CD4-positive, alpha-beta memory T cell (primary cell): Measurements from ENCODE around the gene FMO1. TPM values are rescaled to one million over a fixed set of nuclear protein-coding genes. Genes with fewer than 3 reads are reported as not detected.
A peak's percentile ranks its signal among the peaks of the same experiment; 100 is the strongest.

Experiments used
- CTCF ChIA-PET: fragments of 350-600 bp; sonication (Branson Sonifier 250); formaldehyde crosslinking; loops from one replicate; lab custom pipeline; 2021; ENCODE audit warnings: inconsistent platforms; ENCODE audit not compliant: partially characterized antibody; lab: Charles Lee
- POLR2A ChIA-PET: fragments of 350-600 bp; sonication (Branson Sonifier 250); formaldehyde crosslinking; loops from one replicate; lab custom pipeline; 2021; ENCODE audit not compliant: partially characterized antibody; lab: Charles Lee
- DNase-seq, 5 donors: peaks; one replicate each; pipeline versions ENCODE4 v3.0.0 to v3.0.0-alpha.2; 2020 to 2022; ENCODE audit warnings: mixed read lengths in 1 of 5
- H3K27ac ChIP-seq: one replicate; pipeline ENCODE4 v1.7.0; 2013; ENCODE audit warnings: low read depth, low read length
- H3K27me3 ChIP-seq: 2 replicates; pipeline ENCODE4 v1.7.0; 2013; ENCODE audit warnings: mild to moderate bottlenecking, low read length, moderate library complexity; ENCODE audit not compliant: insufficient read depth
- H3K36me3 ChIP-seq: 2 replicates; pipeline ENCODE4 v1.7.0; 2013; ENCODE audit warnings: mild to moderate bottlenecking, low read length, moderate library complexity; ENCODE audit not compliant: insufficient read depth
- H3K4me1 ChIP-seq: 2 replicates; pipeline ENCODE4 v1.7.0; 2013; ENCODE audit warnings: mild to moderate bottlenecking, low read length, moderate library complexity; ENCODE audit not compliant: insufficient read depth
- H3K4me3 ChIP-seq, 2 donors: one replicate each; pipeline ENCODE4 v1.7.0; 2013; ENCODE audit warnings: low read length in 2 of 2, mild to moderate bottlenecking in 1 of 2
- H3K9me3 ChIP-seq, 2 donors: one replicate each; pipeline ENCODE4 v1.7.0; 2013; ENCODE audit warnings: low read length in 2 of 2, control low read depth in 1 of 2; ENCODE audit not compliant: control insufficient read depth in 1 of 2
- H3K27ac Mint-ChIP-seq, 7 donors: one replicate each; pipeline ENCODE4 v1.8.0; 2020 to 2021; ENCODE audit warnings: mixed read lengths in 7 of 7, mild to moderate bottlenecking in 6 of 7, inconsistent platforms in 3 of 7, moderate library complexity in 3 of 7
- H3K27me3 Mint-ChIP-seq, 2 donors: one replicate each; pipeline ENCODE4 v1.8.0; 2020 to 2021; ENCODE audit warnings: mixed read lengths in 2 of 2
- H3K36me3 Mint-ChIP-seq, 2 donors: one replicate each; pipeline ENCODE4 v1.8.0; 2020 to 2021; ENCODE audit warnings: mixed read lengths in 2 of 2, inconsistent platforms in 1 of 2, mild to moderate bottlenecking in 1 of 2
- H3K4me1 Mint-ChIP-seq, 4 donors: one replicate each; pipeline ENCODE4 v1.8.0; 2020 to 2021; ENCODE audit warnings: mixed read lengths in 4 of 4, mild to moderate bottlenecking in 1 of 4
- H3K4me3 Mint-ChIP-seq, 8 donors: one replicate each; pipeline ENCODE4 v1.8.0; 2020 to 2021; ENCODE audit warnings: mixed read lengths in 8 of 8, mild to moderate bottlenecking in 7 of 8, moderate library complexity in 6 of 8, inconsistent platforms in 3 of 8
- H3K9me3 Mint-ChIP-seq, 8 donors: one replicate each; pipeline ENCODE4 v1.8.0; 2020 to 2021; ENCODE audit warnings: mixed read lengths in 8 of 8, mild to moderate bottlenecking in 5 of 8, inconsistent platforms in 3 of 8, moderate library complexity in 1 of 8
- intact Hi-C: fragments of 100-400 bp; cut with micrococcal nuclease; formaldehyde crosslinking; loops from one replicate; pipeline ENCODE4 v1.15.1; 2023
- polyA plus RNA-seq, 2 donors: library from polyadenylated mRNA; unstranded; fragments of 300-500 nt; fragmentation: Illumina TruSeq; gene quantifications; one replicate each; pipeline ENCODE4 v1.2.3, GENCODE V29; 2021
- total RNA-seq, 2 experiments: library from RNA; stranded (reverse); gene quantifications; one replicate each; pipeline ENCODE4 v1.2.3, GENCODE V29; 2021

FMO1 gene
- total RNA-seq (not detected), polyA plus RNA-seq (not detected)

DNA sequence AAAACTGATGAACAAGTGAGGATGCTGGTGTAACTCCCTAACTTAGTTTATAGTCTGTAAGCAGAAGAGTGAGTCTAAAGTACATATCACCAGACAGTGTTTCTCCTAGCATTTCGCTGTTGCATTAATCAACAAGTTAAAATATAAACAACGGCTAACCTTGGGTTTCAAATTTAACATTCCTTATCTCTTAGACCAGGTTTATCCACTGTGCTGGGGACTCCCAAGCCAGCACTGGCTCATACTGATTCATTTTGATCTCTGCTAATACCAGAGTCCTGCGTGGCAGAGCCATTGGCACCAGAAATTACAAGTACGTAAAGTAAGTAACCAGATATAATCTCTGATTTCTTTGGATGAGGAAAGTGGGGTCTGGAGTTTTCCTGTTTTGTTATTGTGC is at the start of gene FMO1:
Gene FMO1 (plus strand): TSS at position 193 of the 400 bp plus-strand sequence. CDS start 9,594 bp downstream, outside the sequence.
- Mint-ChIP-seq H3K4me1 (peaks cover 8 to 15% (median 11%) of the 10 kb centered on the region in 4 donors), H3K27me3 (peaks cover 10 to 34% of the 10 kb centered on the region in 2 donors), H3K4me3 (no peak within 1 kb of the TSS), H3K36me3 (no peaks in the 10 kb centered on the region), H3K27ac (peak within 1 kb of the TSS in 1 of 7 donors; percentile 10), H3K9me3 (no peaks in the 10 kb centered on the region)
- DNase-seq, result no peak
- ChIA-PET CTCF (interaction anchor here (0.8 to 10.5 kb wide), 2 partner anchors 65 to 78 kb away, joined by 3 to 152 read pairs; partner anchors contain the start of gene FMO4), POLR2A (no interaction called here)
- H3K4me1 ChIP-seq, result peaks cover 9% of the 10 kb centered on the region
- H3K9me3 ChIP-seq, result no peaks in the 10 kb centered on the region
- no peak within 1 kb of the TSS for H3K4me3 ChIP-seq
- H3K27ac ChIP-seq, result no peak within 1 kb of the TSS
- no peaks in the 10 kb centered on the region for H3K36me3 ChIP-seq
- H3K27me3 ChIP-seq, result peaks cover 5% of the 10 kb centered on the region
- intact Hi-C loops, result no loop called here

GRCh38 chr1:171204296-171204695 is 44.0 kb upstream of the FMO1 start:
- H3K4me1 ChIP-seq, result no peaks in the 10 kb centered on the region
- no peaks in the 10 kb centered on the region for H3K9me3 ChIP-seq
- H3K27ac Mint-ChIP-seq, result no peak overlapping the region
- CTCF ChIA-PET, result no interaction called here
- no peaks in the 10 kb centered on the region for H3K36me3 ChIP-seq
- POLR2A ChIA-PET, result no interaction called here
- no peak overlapping the region for H3K4me3 Mint-ChIP-seq
- H3K36me3 Mint-ChIP-seq, result no peaks in the 10 kb centered on the region
- no peaks in the 10 kb centered on the region for H3K9me3 Mint-ChIP-seq
- H3K27me3 Mint-ChIP-seq, result peaks cover 7 to 15% of the 10 kb centered on the region in 2 donors
- no peaks in the 10 kb centered on the region for H3K4me1 Mint-ChIP-seq
- intact Hi-C loops, result no loop called here
- no peak overlapping the region for H3K27ac ChIP-seq
- H3K27me3 ChIP-seq, result no peaks in the 10 kb centered on the region
- no peak overlapping the region for H3K4me3 ChIP-seq
- DNase-seq, result no peak

DNA sequence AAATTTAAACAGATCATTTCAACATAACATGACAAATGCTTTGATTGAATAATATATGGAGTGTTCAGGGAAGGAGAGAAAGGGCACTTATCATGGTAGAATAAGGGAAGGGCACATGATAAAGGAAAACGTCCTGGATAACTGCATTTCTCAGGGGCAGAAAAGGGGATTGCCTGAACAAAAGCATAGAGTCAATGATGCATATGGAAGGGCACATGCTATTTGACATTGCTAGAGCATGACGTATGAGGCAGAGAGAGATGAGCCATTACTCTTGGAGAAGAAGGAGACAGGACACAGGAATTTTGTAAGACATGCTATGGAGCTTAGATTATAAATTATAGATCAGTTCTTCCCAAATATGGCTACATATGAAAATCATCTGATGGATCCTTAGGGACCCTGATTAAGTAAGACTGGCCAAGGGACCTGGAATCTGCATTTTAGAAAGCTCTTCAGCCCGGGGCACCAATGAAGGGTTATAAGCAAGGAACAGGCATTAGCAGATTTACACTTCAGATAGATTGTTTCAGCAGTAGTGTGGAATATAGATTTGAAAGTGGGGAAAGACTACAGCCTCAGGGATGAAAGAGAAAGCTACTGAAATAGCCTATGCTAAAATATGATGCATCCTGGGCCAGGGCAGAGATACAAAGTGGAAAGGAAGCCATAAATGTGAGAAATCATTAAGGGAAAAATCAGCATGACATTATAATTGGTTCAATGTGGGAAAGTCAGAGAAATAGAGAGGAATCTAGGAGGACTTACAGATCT is 41.9 kb upstream of the FMO1 start:
- ChIA-PET POLR2A (no interaction called here), CTCF (interaction anchor here (0.7 kb wide), 1 partner anchor 107 kb away, joined by 3 read pairs; the partner anchor contains the start of gene FMO4)
- Mint-ChIP-seq H3K36me3 (no peaks in the 10 kb centered on the region), H3K4me1 (no peaks in the 10 kb centered on the region), H3K27me3 (peaks cover 7 to 15% of the 10 kb centered on the region in 2 donors), H3K27ac (no peak overlapping the region), H3K9me3 (no peaks in the 10 kb centered on the region), H3K4me3 (no peak overlapping the region)
- H3K4me3 ChIP-seq, result no peak overlapping the region
- H3K27me3 ChIP-seq, result no peaks in the 10 kb centered on the region
- no peak for DNase-seq
- no peaks in the 10 kb centered on the region for H3K9me3 ChIP-seq
- no peaks in the 10 kb centered on the region for H3K4me1 ChIP-seq
- H3K36me3 ChIP-seq, result no peaks in the 10 kb centered on the region
- intact Hi-C loops, result no loop called here
- H3K27ac ChIP-seq, result no peak overlapping the region

DNA sequence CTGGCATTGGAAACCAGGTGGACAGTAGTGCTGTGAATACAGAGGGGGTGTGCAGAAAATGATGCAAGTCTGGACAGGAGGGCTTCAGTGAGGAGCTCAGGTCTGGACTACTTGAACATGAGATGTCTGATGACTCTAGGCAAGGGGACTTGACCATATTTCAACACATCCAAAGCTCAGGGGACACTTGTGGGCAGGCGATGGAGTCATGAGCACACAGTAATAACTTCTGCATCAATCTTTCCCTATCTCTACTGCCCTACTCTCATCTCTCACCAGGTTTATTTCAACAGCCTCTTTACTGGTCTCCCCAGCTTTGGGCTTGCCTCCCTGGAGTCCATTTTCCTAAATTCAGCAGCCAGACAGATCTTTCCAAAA is 41.3 kb upstream of the FMO1 start:
- Mint-ChIP-seq H3K4me1 (no peaks in the 10 kb centered on the region), H3K27me3 (peaks cover 7 to 13% of the 10 kb centered on the region in 2 donors), H3K27ac (no peak overlapping the region)

DNA sequence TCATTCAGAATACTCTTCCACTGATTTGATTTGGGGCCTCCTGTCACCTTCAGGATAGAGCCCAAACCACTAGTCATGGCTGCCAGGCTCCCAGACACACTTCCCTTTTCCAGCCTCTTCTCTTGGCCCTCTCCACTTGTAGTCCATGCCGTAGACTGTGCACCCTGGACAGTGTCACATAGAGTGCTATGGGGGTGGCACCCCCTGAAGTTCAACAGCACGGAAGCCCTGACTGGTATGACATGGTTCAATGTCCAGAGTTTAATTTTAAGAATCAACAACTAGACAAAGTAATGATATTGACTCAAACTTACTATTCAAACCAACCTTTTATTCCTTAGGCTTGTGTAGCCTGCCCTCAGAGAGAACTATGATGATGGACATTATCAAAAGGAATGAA is 40.9 kb upstream of the FMO1 start:
- H3K4me1 ChIP-seq, result no peaks in the 10 kb centered on the region
- ChIA-PET CTCF (no interaction called here), POLR2A (no interaction called here)
- Mint-ChIP-seq H3K4me3 (no peak overlapping the region), H3K4me1 (no peaks in the 10 kb centered on the region), H3K9me3 (no peaks in the 10 kb centered on the region), H3K36me3 (no peaks in the 10 kb centered on the region), H3K27ac (no peak overlapping the region), H3K27me3 (peaks cover 7 to 13% of the 10 kb centered on the region in 2 donors)
- H3K27me3 ChIP-seq, result no peaks in the 10 kb centered on the region
- H3K27ac ChIP-seq, result no peak overlapping the region
- H3K36me3 ChIP-seq, result no peaks in the 10 kb centered on the region
- H3K9me3 ChIP-seq, result no peaks in the 10 kb centered on the region
- no peak for DNase-seq
- no peak overlapping the region for H3K4me3 ChIP-seq
- intact Hi-C loops, result no loop called here

More for the DNA sequence above, 41.3 kb upstream of the FMO1 start:
- Histone ChIP-seq H3K36me3 (no peaks in the 10 kb centered on the region), H3K27me3 (no peaks in the 10 kb centered on the region), H3K4me1 (no peaks in the 10 kb centered on the region), H3K9me3 (no peaks in the 10 kb centered on the region), H3K4me3 (no peak overlapping the region), H3K27ac (no peak overlapping the region)
- intact Hi-C loops, result no loop called here
- ChIA-PET CTCF (interaction anchor here (0.7 kb wide), 1 partner anchor 107 kb away, joined by 3 read pairs; the partner anchor contains the start of gene FMO4), POLR2A (no interaction called here)
- H3K36me3 Mint-ChIP-seq, result no peaks in the 10 kb centered on the region
- no peaks in the 10 kb centered on the region for H3K9me3 Mint-ChIP-seq
- DNase-seq, result no peak
- H3K4me3 Mint-ChIP-seq, result no peak overlapping the region

DNA sequence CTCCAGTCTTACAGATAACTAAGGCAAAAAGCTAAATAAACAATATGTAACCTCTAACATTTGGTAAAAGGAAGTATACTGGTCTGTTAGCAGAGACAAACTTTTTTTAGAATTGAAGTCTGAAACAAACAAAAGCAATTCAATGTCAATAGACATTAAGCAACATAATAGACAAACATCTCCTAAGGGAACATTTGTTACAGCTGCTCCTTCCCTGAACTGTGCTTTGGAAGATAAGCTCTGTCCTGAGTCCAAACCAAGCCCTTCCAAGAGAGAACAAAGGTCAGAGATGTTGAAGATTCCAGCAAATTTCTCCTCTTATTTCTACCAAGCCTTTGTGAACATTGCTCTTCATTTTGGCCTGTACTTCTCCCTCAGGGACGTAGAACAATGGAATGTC is 37.9 kb upstream of the FMO1 start:
- no peak for DNase-seq
- Mint-ChIP-seq H3K36me3 (no peaks in the 10 kb centered on the region), H3K4me1 (peaks cover 0 to 4% (median 0%) of the 10 kb centered on the region in 4 donors), H3K4me3 (no peak overlapping the region), H3K9me3 (no peaks in the 10 kb centered on the region), H3K27me3 (peaks cover 7 to 8% of the 10 kb centered on the region in 2 donors), H3K27ac (no peak overlapping the region)
- no peaks in the 10 kb centered on the region for H3K36me3 ChIP-seq
- no peak overlapping the region for H3K4me3 ChIP-seq
- H3K27ac ChIP-seq, result no peak overlapping the region
- intact Hi-C loops, result no loop called here
- H3K4me1 ChIP-seq, result no peaks in the 10 kb centered on the region
- POLR2A ChIA-PET, result no interaction called here
- CTCF ChIA-PET, result no interaction called here
- H3K27me3 ChIP-seq, result no peaks in the 10 kb centered on the region
- no peaks in the 10 kb centered on the region for H3K9me3 ChIP-seq

- Histone ChIP-seq H3K27ac (no peak overlapping the region), H3K27me3 (no peaks in the 10 kb centered on the region), H3K4me1 (no peaks in the 10 kb centered on the region), H3K4me3 (no peak overlapping the region), H3K9me3 (no peaks in the 10 kb centered on the region), H3K36me3 (no peaks in the 10 kb centered on the region)
- peaks cover 0 to 4% (median 0%) of the 10 kb centered on the region in 4 donors for H3K4me1 Mint-ChIP-seq
- intact Hi-C loops, result no loop called here
- H3K27ac Mint-ChIP-seq, result no peak overlapping the region
- DNase-seq, result no peak
- POLR2A ChIA-PET, result no interaction called here
- peaks cover 1 to 2% of the 10 kb centered on the region in 2 donors for H3K27me3 Mint-ChIP-seq
- CTCF ChIA-PET, result no interaction called here
- no peaks in the 10 kb centered on the region for H3K36me3 Mint-ChIP-seq
- H3K4me3 Mint-ChIP-seq, result no peak overlapping the region
- no peaks in the 10 kb centered on the region for H3K9me3 Mint-ChIP-seq
Measured at GRCh38 chr1:171212607-171213351, 35.5 kb upstream of the FMO1 start.
